ENCODE data around the gene TOPBP1. TPM values are rescaled to one million over a fixed set of nuclear protein-coding genes. Genes with fewer than 3 reads are reported as not detected.
"Not testable (repeated sequence)": the region's sequence is repeated elsewhere in the genome, so short reads cannot be mapped to it uniquely, and the experiment has no call there.

Gene TOPBP1
- total and polyA plus RNA-seq, 2 donors: 10.4 to 61.5 TPM

DNA sequence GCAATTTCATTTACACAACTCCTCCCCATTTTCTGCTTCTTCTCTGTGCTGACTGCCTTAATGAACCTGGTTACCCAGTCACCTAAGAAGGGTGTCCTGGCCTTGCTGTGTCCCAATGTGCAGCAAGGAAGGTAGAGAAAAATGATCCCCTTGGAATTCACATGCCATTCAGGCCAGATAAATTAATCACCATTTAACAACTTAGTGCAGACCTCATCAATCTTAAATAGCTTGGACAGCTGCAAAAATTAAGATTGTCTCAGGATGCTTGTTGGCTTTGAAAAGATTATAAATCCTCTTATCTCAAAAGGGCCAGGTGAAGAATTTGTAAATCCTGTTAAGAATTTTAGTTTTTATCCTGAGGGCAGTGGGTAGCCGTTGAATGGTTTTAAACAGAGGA, 97.9 kb downstream of the TOPBP1 start:
- Histone ChIP-seq H3K4me3 (ENCODE audit: low read depth, low read length) (no peak overlapping the region), H3K27ac (ENCODE audit: low read depth) (no peak overlapping the region), H3K36me3 (ENCODE audit: insufficient read depth) (no peaks in the 10 kb centered on the region), H3K4me1 (ENCODE audit: insufficient read depth) (no peaks in the 10 kb centered on the region)
- DNase-seq (ENCODE audit: extremely low spot score): no peak
- WGBS: 68% methylated on average over 1 of the region's 1 CpG

DNA sequence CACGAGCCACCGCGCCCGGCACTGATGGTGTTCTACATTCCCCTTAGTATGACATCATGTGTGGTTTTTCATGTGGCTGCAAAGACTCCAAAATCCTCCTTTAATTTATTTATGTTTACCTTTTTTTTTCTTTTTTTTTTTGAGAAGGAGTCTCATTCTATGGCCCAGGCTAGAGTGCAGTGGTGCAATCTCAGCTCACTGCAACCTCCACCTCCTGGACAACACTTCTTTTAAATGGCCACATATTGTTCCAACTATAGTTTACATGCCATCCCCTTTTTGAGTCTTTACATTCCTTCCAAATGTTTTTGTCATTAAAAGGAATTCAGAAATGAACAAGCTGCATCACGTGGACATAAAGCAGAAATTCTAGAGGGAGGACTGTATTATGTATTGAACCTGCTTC, 98.6 kb downstream of the TOPBP1 start:
- H3K27ac ChIP-seq (ENCODE audit: low read depth): no peak overlapping the region
- no peak overlapping the region for H3K4me3 ChIP-seq (ENCODE audit: low read depth, low read length)
- no peaks in the 10 kb centered on the region for H3K36me3 ChIP-seq (ENCODE audit: insufficient read depth)
- no peaks in the 10 kb centered on the region for H3K4me1 ChIP-seq (ENCODE audit: insufficient read depth)
- WGBS: 37% methylated on average over 5 of the region's 5 CpGs
- DNase-seq (ENCODE audit: extremely low spot score): no peak

- no peaks in the 10 kb centered on the region for H3K36me3 ChIP-seq (ENCODE audit: insufficient read depth)
- no peak overlapping the region for H3K27ac ChIP-seq (ENCODE audit: low read depth)
- DNase-seq (ENCODE audit: extremely low spot score): no peak
- H3K4me1 ChIP-seq (ENCODE audit: insufficient read depth): no peaks in the 10 kb centered on the region
- whole genome bisulfite sequencing: 96% methylated on average over 1 of the region's 1 CpG
- H3K4me3 ChIP-seq (ENCODE audit: low read depth, low read length): no peak overlapping the region
Observed at GRCh38 chr3:133562376-133562775, 99.4 kb downstream of the TOPBP1 start.

DNA sequence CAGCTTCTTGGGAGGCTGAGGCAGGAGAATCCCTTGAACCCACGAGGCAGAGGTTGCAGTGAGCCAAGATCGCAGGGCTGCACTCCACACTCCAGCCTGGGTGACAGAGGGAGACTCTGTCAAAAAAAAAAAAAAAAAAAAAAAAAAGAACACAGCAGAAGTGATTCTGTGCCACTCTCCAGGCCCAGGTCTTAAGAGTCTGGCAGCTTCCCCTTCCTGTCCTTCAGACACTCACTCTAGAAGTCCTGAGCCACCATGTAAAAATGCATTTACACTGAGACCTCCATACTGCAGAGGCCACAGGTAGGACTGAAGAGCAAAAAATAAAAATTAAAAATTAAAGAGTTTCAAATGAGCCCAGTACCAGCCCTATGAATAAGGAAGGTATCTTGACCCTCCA, 100.1 kb downstream of the TOPBP1 start:
- WGBS: 93% methylated on average over 2 of the region's 2 CpGs

GRCh38 chr3:133551589-133551988, 110.2 kb downstream of the TOPBP1 start:
- not testable (repeated sequence) for H3K4me3 ChIP-seq (ENCODE audit: low read depth, low read length); DNase-seq (ENCODE audit: extremely low spot score); H3K4me1 ChIP-seq (ENCODE audit: insufficient read depth); H3K27ac ChIP-seq (ENCODE audit: low read depth); H3K36me3 ChIP-seq (ENCODE audit: insufficient read depth)
- WGBS: 89% methylated on average over 8 of the region's 14 CpGs

More for the DNA sequence above, 100.1 kb downstream of the TOPBP1 start:
- Histone ChIP-seq H3K4me1 (ENCODE audit: insufficient read depth) (no peaks in the 10 kb centered on the region), H3K4me3 (ENCODE audit: low read depth, low read length) (no peak overlapping the region), H3K27ac (ENCODE audit: low read depth) (no peak overlapping the region), H3K36me3 (ENCODE audit: insufficient read depth) (no peaks in the 10 kb centered on the region)
- DNase-seq (ENCODE audit: extremely low spot score): no peak

Small RNAs within 50 kb of the gene (small RNA-seq; reads per million reads assigned to genes)
- gene RF00438: not detected
- gene RNA5SP140: not detected
- not detected for gene RNU6-678P

Other genes with a start within 250 kb of the TOPBP1 start
- 108 TPM for gene CDV3, start 88.3 kb downstream of the TOPBP1 start, total RNA-seq
- 71.0 TPM for gene CDV3, start 88.3 kb downstream of the TOPBP1 start, polyA plus RNA-seq
- 1.2 TPM for gene TF, start 84.5 kb upstream of the TOPBP1 start, total RNA-seq
- 6.1 TPM for gene TF, start 84.5 kb upstream of the TOPBP1 start, polyA plus RNA-seq
- 43.9 TPM for gene SRPRB, start 143.9 kb upstream of the TOPBP1 start, total RNA-seq
- gene SRPRB, start 143.9 kb upstream of the TOPBP1 start, polyA plus RNA-seq: 25.2 TPM
- 3.4 TPM for gene RAB6B, start 233.9 kb upstream of the TOPBP1 start, total RNA-seq
- 2.5 TPM for gene RAB6B, start 233.9 kb upstream of the TOPBP1 start, polyA plus RNA-seq